ENCODE measurements around the gene MRPL24.
"Not testable (repeated sequence)": the region's sequence is repeated elsewhere in the genome, so short reads cannot be mapped to it uniquely, and the experiment has no call there.

Gene MRPL24

GRCh38 chr1:156740741-156741480 lies at the start of gene MRPL24:
Gene MRPL24, minus strand, starts transcription at chr1:156741088. Its CDS starts 2,384 bp downstream, at chr1:156738704.
- peak; percentile 98 for DNase-seq

- no peak for DNase-seq
These were observed 48.9 kb upstream of the MRPL24 start for GRCh38 chr1:156789621-156790318.

- no peak for DNase-seq
These were observed 47.2 kb upstream of the MRPL24 start for GRCh38 chr1:156788136-156788535.

- DNase-seq = no peak
These were observed 45.8 kb upstream of the MRPL24 start for GRCh38 chr1:156786640-156787039.

GRCh38 chr1:156785458-156785857 lies 44.6 kb upstream of the MRPL24 start:
- DNase-seq = no peak

GRCh38 chr1:156781585-156782186 lies 40.8 kb upstream of the MRPL24 start:
- DNase-seq = no peak

- no peak for DNase-seq
These were observed 36.7 kb upstream of the MRPL24 start for GRCh38 chr1:156777573-156777972.

GRCh38 chr1:156776942-156777341 lies 36.1 kb upstream of the MRPL24 start:
- DNase-seq = no peak

GRCh38 chr1:156775799-156776198 lies 34.9 kb upstream of the MRPL24 start:
- DNase-seq = no peak

- no peak for DNase-seq
These were observed 32.7 kb upstream of the MRPL24 start for GRCh38 chr1:156773607-156774006.

GRCh38 chr1:156772728-156773497 lies 32.0 kb upstream of the MRPL24 start:
- no peak for DNase-seq

GRCh38 chr1:156772222-156772621 lies 31.3 kb upstream of the MRPL24 start:
- no peak for DNase-seq

- no peak for DNase-seq
These were observed 27.9 kb upstream of the MRPL24 start for GRCh38 chr1:156768610-156769295.

- no peak for DNase-seq
These were observed 27.2 kb upstream of the MRPL24 start for GRCh38 chr1:156767879-156768604.

GRCh38 chr1:156767101-156767878 lies 26.4 kb upstream of the MRPL24 start, which contains the start of gene PRCC:
Gene PRCC, plus strand, starts transcription at chr1:156767535. Its CDS starts 237 bp downstream, at chr1:156767772.
- peak; percentile 98 for DNase-seq

GRCh38 chr1:156766298-156767100 lies 25.6 kb upstream of the MRPL24 start:
- DNase-seq = peak; percentile 74

- DNase-seq = no peak
These were observed 24.8 kb upstream of the MRPL24 start for GRCh38 chr1:156765666-156766065.

GRCh38 chr1:156765136-156765535 lies 24.2 kb upstream of the MRPL24 start:
- DNase-seq = not testable (repeated sequence)

- no peak for DNase-seq
These were observed 19.9 kb upstream of the MRPL24 start for GRCh38 chr1:156760796-156761104.

Data from NCI-H2029 treated with DMSO at 0.1 percent for 48 hours (cell line).